H9 (cell line): ENCODE data around the gene ELOA2. TPM values are rescaled to one million over a fixed set of nuclear protein-coding genes. Genes with fewer than 3 reads are reported as not detected.

Source experiments
- DNase-seq: peaks from one replicate; pipeline ENCODE4 v3.0.0-alpha.2; 2017
- H2AFZ ChIP-seq: one replicate; pipeline ENCODE4 v1.6.1; 2013; ENCODE audit warnings: mild to moderate bottlenecking, low read length, control low read depth, moderate library complexity
- H2AK5ac ChIP-seq: 2 replicates; pipeline ENCODE4 v1.6.1; 2013; ENCODE audit warnings: low read length, control low read depth, mixed read lengths; ENCODE audit not compliant: insufficient read length
- H2BK120ac ChIP-seq: one replicate; pipeline ENCODE4 v1.6.1; 2013; ENCODE audit warnings: low read depth, mild to moderate bottlenecking, low read length, control low read depth, inconsistent platforms; ENCODE audit not compliant: poor library complexity, severe bottlenecking
- H2BK12ac ChIP-seq: 2 replicates; pipeline ENCODE4 v1.6.1; 2013; ENCODE audit warnings: low read length, control low read depth, mixed read lengths, low read depth; ENCODE audit not compliant: insufficient read length
- H2BK15ac ChIP-seq: 2 replicates; pipeline ENCODE4 v1.6.1; 2013; ENCODE audit warnings: low read depth, low read length, control low read depth
- H2BK20ac ChIP-seq: one replicate; pipeline ENCODE4 v1.6.1; 2013; ENCODE audit warnings: low read depth, mild to moderate bottlenecking, low read length, control low read depth, inconsistent platforms; ENCODE audit not compliant: poor library complexity, severe bottlenecking
- H2BK5ac ChIP-seq: 2 replicates; pipeline ENCODE4 v1.6.1; 2013; ENCODE audit warnings: low read length, control low read depth, mixed read lengths; ENCODE audit not compliant: insufficient read length
- H3K14ac ChIP-seq: 2 replicates; pipeline ENCODE4 v1.6.1; 2013; ENCODE audit warnings: low read length, control low read depth; ENCODE audit not compliant: insufficient read depth
- H3K18ac ChIP-seq: 2 replicates; pipeline ENCODE4 v1.6.1; 2013; ENCODE audit warnings: low read depth, mild to moderate bottlenecking, mixed read lengths, low read length, control low read depth; ENCODE audit not compliant: insufficient read length
- H3K23ac ChIP-seq: 2 replicates; pipeline ENCODE4 v1.6.1; 2013; ENCODE audit warnings: low read length, control low read depth, mixed read lengths, low read depth; ENCODE audit not compliant: insufficient read length
- H3K23me2 ChIP-seq: 2 replicates; pipeline ENCODE4 v1.6.1; 2013; ENCODE audit warnings: low read depth, mild to moderate bottlenecking, mixed read lengths, low read length, control low read depth; ENCODE audit not compliant: insufficient read length, poor library complexity, severe bottlenecking
- H3K27ac ChIP-seq: 2 replicates; pipeline ENCODE4 v1.5.1; 2013; ENCODE audit warnings: low read length, control low read depth, mixed read lengths, low read depth; ENCODE audit not compliant: insufficient read length
- H3K27me3 ChIP-seq: 2 replicates; pipeline ENCODE4 v1.6.1; 2013; ENCODE audit warnings: low read length, control low read depth, inconsistent platforms; ENCODE audit not compliant: insufficient read depth
- H3K4ac ChIP-seq: 2 replicates; pipeline ENCODE4 v1.6.1; 2013; ENCODE audit warnings: low read depth, mild to moderate bottlenecking, control low read depth, inconsistent platforms, low read length, moderate library complexity
- H3K4me1 ChIP-seq: 2 replicates; pipeline ENCODE4 v1.6.1; 2013; ENCODE audit warnings: low read length, control low read depth, inconsistent platforms; ENCODE audit not compliant: insufficient read depth
- H3K4me2 ChIP-seq: 2 replicates; pipeline ENCODE4 v1.6.1; 2013; ENCODE audit warnings: low read length, control low read depth, mixed read lengths; ENCODE audit not compliant: insufficient read length, insufficient read depth
- H3K56ac ChIP-seq: 2 replicates; pipeline ENCODE4 v1.6.1; 2013; ENCODE audit warnings: low read depth, mild to moderate bottlenecking, mixed read lengths, low read length, control low read depth; ENCODE audit not compliant: insufficient read length
- H3K79me1 ChIP-seq: 2 replicates; pipeline ENCODE4 v1.6.1; 2013; ENCODE audit warnings: low read depth, mild to moderate bottlenecking, moderate library complexity, low read length, control low read depth, inconsistent platforms; ENCODE audit not compliant: insufficient read depth, poor library complexity, severe bottlenecking
- H3K79me2 ChIP-seq: 2 replicates; pipeline ENCODE4 v1.6.1; 2013; ENCODE audit warnings: low read length, control low read depth, inconsistent platforms; ENCODE audit not compliant: insufficient read depth
- H3K9ac ChIP-seq: 2 replicates; pipeline ENCODE4 v1.6.1; 2013; ENCODE audit warnings: low read length, control low read depth, mixed read lengths; ENCODE audit not compliant: insufficient read length; ENCODE audit errors: extremely low read depth
- H3K9me3 ChIP-seq: one replicate; pipeline ENCODE4 v1.6.1; 2013; ENCODE audit warnings: low read depth, low read length, inconsistent platforms; ENCODE audit not compliant: control insufficient read depth
- H3T11ph ChIP-seq: one replicate; pipeline ENCODE4 v1.6.1; 2013; ENCODE audit warnings: mild to moderate bottlenecking, low read length, control low read depth, inconsistent platforms
- H4K20me1 ChIP-seq: one replicate; pipeline ENCODE4 v1.6.1; 2013; ENCODE audit not compliant: control insufficient read depth, insufficient read length, insufficient read depth
- H4K5ac ChIP-seq: 2 replicates; pipeline ENCODE4 v1.6.1; 2013; ENCODE audit warnings: low read depth, mild to moderate bottlenecking, mixed read lengths, low read length, control low read depth; ENCODE audit not compliant: insufficient read length
- H4K8ac ChIP-seq: replicated peaks from 2 replicates; pipeline ENCODE4 v1.6.1; 2013; ENCODE audit warnings: low read length, control low read depth, mixed read lengths, low read depth; ENCODE audit not compliant: insufficient read length
- H4K91ac ChIP-seq: 2 replicates; pipeline ENCODE4 v1.6.1; 2013; ENCODE audit warnings: low read depth, mild to moderate bottlenecking, moderate library complexity, mixed read lengths, low read length, control low read depth; ENCODE audit not compliant: insufficient read length
- H3K27ac Mint-ChIP-seq, 3 experiments: 2 replicates in 2 of 3; 3 replicates in 1 of 3; pipeline ENCODE4 v1.8.0; 2020 to 2021; ENCODE audit warnings: mixed read lengths in 3 of 3, mild to moderate bottlenecking in 1 of 3, moderate library complexity in 1 of 3
- H3K27me3 Mint-ChIP-seq: 2 replicates; pipeline ENCODE4 v1.8.0; 2021; ENCODE audit warnings: low read depth, mild to moderate bottlenecking, moderate library complexity, mixed read lengths
- H3K36me3 Mint-ChIP-seq, 3 experiments: 2 replicates in 2 of 3; 3 replicates in 1 of 3; pipeline ENCODE4 v1.8.0; 2020 to 2021; ENCODE audit warnings: low read depth in 3 of 3, mixed read lengths in 3 of 3; ENCODE audit not compliant: insufficient read depth in 1 of 3
- H3K4me1 Mint-ChIP-seq, 2 experiments: 2 replicates each; pipeline ENCODE4 v1.8.0; 2020; ENCODE audit warnings: mixed read lengths in 2 of 2
- H3K4me3 Mint-ChIP-seq, 2 experiments: 2 replicates in 1 of 2; 3 replicates in 1 of 2; pipeline ENCODE4 v1.8.0; 2020 to 2021; ENCODE audit warnings: mild to moderate bottlenecking in 2 of 2, mixed read lengths in 2 of 2, moderate library complexity in 1 of 2
- H3K9me3 Mint-ChIP-seq, 2 experiments: 2 replicates in 1 of 2; 3 replicates in 1 of 2; pipeline ENCODE4 v1.8.0; 2020; ENCODE audit warnings: mild to moderate bottlenecking in 2 of 2, mixed read lengths in 2 of 2, moderate library complexity in 1 of 2
- CTCF ChIP-seq: fragments of 200-600 bp; sonication (generic); conservative IDR thresholded peaks from 3 replicates; pipeline ENCODE4 v1.8.0; 2021; ENCODE audit warnings: antibody characterized with exemption, mild to moderate bottlenecking
- WGBS: extraction: QIAGEN DNeasy Blood & Tissue Kit; methylation state at CpG from one replicate; pipeline ENCODE4 v1.1.7; 2013; ENCODE audit warnings: missing lambda C conversion rate, low lambda C conversion rate, mixed read lengths; ENCODE audit not compliant: insufficient read length; ENCODE audit errors: extremely low coverage; 5-methylcytosine and 5-hydroxymethylcytosine counted together
- total RNA-seq: library from RNA; stranded (reverse); gene quantifications from 2 replicates; pipeline ENCODE4 v1.2.1, GENCODE V29; 2021

The ELOA2 gene
- total RNA-seq, 1 experiment from 2014 or later, result not detected

GRCh38 chr18:47067648-47068047, 32.2 kb upstream of the ELOA2 start:
- no peak overlapping the region for H4K5ac ChIP-seq
- no peak overlapping the region for H4K91ac ChIP-seq
- no peaks in the 10 kb centered on the region for H3K79me1 ChIP-seq
- H2BK12ac ChIP-seq, result no peak overlapping the region
- H3K18ac ChIP-seq, result no peak overlapping the region
- no peak overlapping the region for H2AFZ ChIP-seq
- WGBS, result no CpG with 5 or more reads among the region's 3 CpGs
- H3K27me3 Mint-ChIP-seq, result no peaks in the 10 kb centered on the region
- H3K27ac ChIP-seq, result no peak overlapping the region
- no peak overlapping the region for H2BK5ac ChIP-seq
- no peaks in the 10 kb centered on the region for H3K23me2 ChIP-seq
- H3K4me1 ChIP-seq, result peaks cover 5% of the 10 kb centered on the region; the same call in 1 of the 2 replicates
- H3K4ac ChIP-seq, result no peak overlapping the region
- H2BK15ac ChIP-seq, result no peak overlapping the region
- H3K9ac ChIP-seq, result no peak overlapping the region
- no peak overlapping the region for H3K4me3 Mint-ChIP-seq
- H3K56ac ChIP-seq, result no peak overlapping the region
- H3K23ac ChIP-seq, result no peak overlapping the region
- H2BK120ac ChIP-seq, result no peak overlapping the region
- H2BK20ac ChIP-seq, result no peak overlapping the region
- no peak overlapping the region for H3T11ph ChIP-seq
- 0 out of 7 replicates have a peak overlapping the region, but pooled peaks of 1 of the 3 experiments have one; percentile 25 for H3K27ac Mint-ChIP-seq
- no peak overlapping the region for H3K14ac ChIP-seq
- H3K4me1 Mint-ChIP-seq, result peaks cover 5 to 11% of the 10 kb centered on the region in 2 experiments; a peak in 3 of 4 replicates
- H4K8ac ChIP-seq, result no peak overlapping the region
- peaks cover 0 to 4% (median 3%) of the 10 kb centered on the region in 3 experiments; a peak in 2 of 7 replicates for H3K36me3 Mint-ChIP-seq
- no peaks in the 10 kb centered on the region for H3K27me3 ChIP-seq
- no peak for TF ChIP-seq CTCF
- H3K4me2 ChIP-seq, result no peak overlapping the region
- H3K9me3 ChIP-seq, result no peaks in the 10 kb centered on the region
- no peak for DNase-seq
- H2AK5ac ChIP-seq, result no peak overlapping the region
- no peaks in the 10 kb centered on the region for H3K79me2 ChIP-seq
- H4K20me1 ChIP-seq, result no peaks in the 10 kb centered on the region
- no peaks in the 10 kb centered on the region for H3K9me3 Mint-ChIP-seq
